Measurements from ENCODE around the gene TIMP3. TPM values are rescaled to one million over a fixed set of nuclear protein-coding genes. Genes with fewer than 3 reads are reported as not detected.
A peak's percentile ranks its signal among the peaks of the same experiment; 100 is the strongest.
"Not testable (repeated sequence)": the region's sequence is repeated elsewhere in the genome, so short reads cannot be mapped to it uniquely, and the experiment has no call there.

Gene TIMP3
- polyA plus RNA-seq (ENCODE audit: insufficient read length in 3 of 3) = 100 to 1,000 TPM; 106 to 130 (median 121) TPM
- long read RNA-seq, donor 1, full-length matches to known transcripts = 44 of 69 reads
- long read RNA-seq, donor 1, partial matches to known transcripts = 25 of 69 reads
- long read RNA-seq, donor 1, other reads (novel, unspliced or antisense) = 0 of 69 reads
- long read RNA-seq, donor 2, full-length matches to known transcripts = 55 of 55 reads
- long read RNA-seq, donor 2, partial matches to known transcripts = 0 of 55 reads
- long read RNA-seq, donor 2, other reads (novel, unspliced or antisense) = 0 of 55 reads
- long read RNA-seq, donor 3, full-length matches to known transcripts = 45 of 45 reads
- long read RNA-seq, donor 3, partial matches to known transcripts = 0 of 45 reads
- long read RNA-seq, donor 3, other reads (novel, unspliced or antisense) = 0 of 45 reads
- long read RNA-seq, donor 4, full-length matches to known transcripts = 28 of 28 reads
- long read RNA-seq, donor 4, partial matches to known transcripts = 0 of 28 reads
- long read RNA-seq, donor 4, other reads (novel, unspliced or antisense) = 0 of 28 reads
- long read RNA-seq, donor 5, full-length matches to known transcripts = 16 of 16 reads
- long read RNA-seq, donor 5, partial matches to known transcripts = 0 of 16 reads
- long read RNA-seq, donor 5, other reads (novel, unspliced or antisense) = 0 of 16 reads
- long read RNA-seq, donor 6, full-length matches to known transcripts = 31 of 31 reads
- long read RNA-seq, donor 6, partial matches to known transcripts = 0 of 31 reads
- long read RNA-seq, donor 6, other reads (novel, unspliced or antisense) = 0 of 31 reads
- long read RNA-seq, donor 7, full-length matches to known transcripts = 89 of 118 reads
- long read RNA-seq, donor 7, partial matches to known transcripts = 29 of 118 reads
- long read RNA-seq, donor 7, other reads (novel, unspliced or antisense) = 0 of 118 reads
- long read RNA-seq, donor 8, full-length matches to known transcripts = 77 of 98 reads
- long read RNA-seq, donor 8, partial matches to known transcripts = 21 of 98 reads
- long read RNA-seq, donor 8, other reads (novel, unspliced or antisense) = 0 of 98 reads
- long read RNA-seq, donor 9, full-length matches to known transcripts = 59 of 59 reads
- long read RNA-seq, donor 9, partial matches to known transcripts = 0 of 59 reads
- long read RNA-seq, donor 9, other reads (novel, unspliced or antisense) = 0 of 59 reads
- long read RNA-seq, donor 10, full-length matches to known transcripts = 53 of 82 reads
- long read RNA-seq, donor 10, partial matches to known transcripts = 29 of 82 reads
- long read RNA-seq, donor 10, other reads (novel, unspliced or antisense) = 0 of 82 reads
- long read RNA-seq, donor 11, full-length matches to known transcripts = 50 of 55 reads
- long read RNA-seq, donor 11, partial matches to known transcripts = 5 of 55 reads
- long read RNA-seq, donor 11, other reads (novel, unspliced or antisense) = 0 of 55 reads
- long read RNA-seq, donor 12, full-length matches to known transcripts = 54 of 54 reads
- long read RNA-seq, donor 12, partial matches to known transcripts = 0 of 54 reads
- long read RNA-seq, donor 12, other reads (novel, unspliced or antisense) = 0 of 54 reads
- long read RNA-seq, donor 13, full-length matches to known transcripts = 26 of 118 reads
- long read RNA-seq, donor 13, partial matches to known transcripts = 92 of 118 reads
- long read RNA-seq, donor 13, other reads (novel, unspliced or antisense) = 0 of 118 reads
- long read RNA-seq, donor 14, full-length matches to known transcripts = 96 of 115 reads
- long read RNA-seq, donor 14, partial matches to known transcripts = 19 of 115 reads
- long read RNA-seq, donor 14, other reads (novel, unspliced or antisense) = 0 of 115 reads
- long read RNA-seq, donor 15, full-length matches to known transcripts = 57 of 302 reads
- long read RNA-seq, donor 15, partial matches to known transcripts = 245 of 302 reads
- long read RNA-seq, donor 15, other reads (novel, unspliced or antisense) = 0 of 302 reads
- long read RNA-seq, donor 16, full-length matches to known transcripts = 41 of 55 reads
- long read RNA-seq, donor 16, partial matches to known transcripts = 14 of 55 reads
- long read RNA-seq, donor 16, other reads (novel, unspliced or antisense) = 0 of 55 reads

DNA sequence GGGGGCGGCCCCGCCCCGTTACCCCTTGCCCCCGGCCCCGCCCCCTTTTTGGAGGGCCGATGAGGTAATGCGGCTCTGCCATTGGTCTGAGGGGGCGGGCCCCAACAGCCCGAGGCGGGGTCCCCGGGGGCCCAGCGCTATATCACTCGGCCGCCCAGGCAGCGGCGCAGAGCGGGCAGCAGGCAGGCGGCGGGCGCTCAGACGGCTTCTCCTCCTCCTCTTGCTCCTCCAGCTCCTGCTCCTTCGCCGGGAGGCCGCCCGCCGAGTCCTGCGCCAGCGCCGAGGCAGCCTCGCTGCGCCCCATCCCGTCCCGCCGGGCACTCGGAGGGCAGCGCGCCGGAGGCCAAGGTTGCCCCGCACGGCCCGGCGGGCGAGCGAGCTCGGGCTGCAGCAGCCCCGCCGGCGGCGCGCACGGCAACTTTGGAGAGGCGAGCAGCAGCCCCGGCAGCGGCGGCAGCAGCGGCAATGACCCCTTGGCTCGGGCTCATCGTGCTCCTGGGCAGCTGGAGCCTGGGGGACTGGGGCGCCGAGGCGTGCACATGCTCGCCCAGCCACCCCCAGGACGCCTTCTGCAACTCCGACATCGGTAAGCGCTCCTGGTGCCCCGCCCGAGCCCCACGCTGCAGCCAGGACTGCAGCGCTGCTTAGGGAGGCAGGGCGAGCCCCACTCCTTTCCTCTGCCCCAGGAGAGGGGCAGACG is at the start of gene TIMP3:
Gene TIMP3 (plus strand): TSS at position 169 of the 700 bp plus-strand sequence. CDS start 297 bp downstream, at position 466.
- DNase-seq = peak; percentile 84

DNA sequence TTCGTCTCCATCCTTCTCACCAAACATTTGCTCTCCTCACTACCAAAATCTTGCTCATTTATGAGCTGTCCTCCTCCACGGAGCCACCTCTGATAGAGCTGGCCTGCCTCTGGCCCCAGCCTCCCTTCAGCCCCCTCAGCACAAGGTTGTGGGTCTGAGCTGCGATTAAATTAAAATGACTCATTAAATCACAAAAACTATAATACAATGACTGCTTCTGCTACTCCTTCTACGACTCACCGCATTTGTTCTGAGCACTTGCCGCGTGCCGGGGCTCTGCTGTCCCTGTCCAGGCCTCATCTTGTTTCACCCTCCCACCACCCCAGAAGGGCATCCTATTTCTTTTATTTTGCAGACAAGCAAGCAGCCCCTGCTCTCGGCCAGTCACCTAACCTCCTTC is 49.2 kb upstream of the TIMP3 start:
- no peak for DNase-seq

DNA sequence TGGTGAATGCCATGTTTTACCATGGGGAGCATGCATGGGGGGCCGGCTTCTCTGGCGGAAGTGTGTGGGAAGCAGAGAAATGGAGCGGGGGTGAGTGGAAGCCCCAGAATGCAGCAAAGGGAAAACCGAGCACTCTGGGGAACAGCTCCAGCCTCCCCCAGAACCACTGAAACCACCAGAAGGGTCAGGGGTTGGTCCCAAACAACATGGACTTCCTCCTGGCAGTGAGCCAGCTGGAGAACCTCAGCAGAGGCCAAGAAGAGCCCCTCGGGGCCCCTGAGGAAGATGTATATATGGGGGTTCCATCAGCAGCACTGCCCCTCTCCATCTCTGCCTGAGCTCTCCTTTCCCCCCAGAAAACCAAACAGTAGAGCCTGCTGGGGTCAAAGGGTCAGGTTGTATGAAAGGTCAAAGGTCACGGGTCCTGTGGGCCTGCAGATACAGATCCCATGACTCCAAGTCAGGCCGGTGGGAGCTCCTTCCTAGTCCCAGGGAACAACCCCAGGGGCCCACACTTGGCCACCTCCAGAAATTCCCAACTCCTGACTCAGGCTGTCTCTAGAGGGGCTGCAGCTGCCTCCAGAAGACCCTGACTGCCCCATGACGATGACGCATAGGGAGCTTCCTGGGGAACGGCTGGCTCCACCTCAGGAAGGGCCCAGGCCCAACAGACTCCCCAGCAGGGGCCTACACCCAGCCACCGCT is 48.5 kb upstream of the TIMP3 start:
- no peak for DNase-seq

DNA sequence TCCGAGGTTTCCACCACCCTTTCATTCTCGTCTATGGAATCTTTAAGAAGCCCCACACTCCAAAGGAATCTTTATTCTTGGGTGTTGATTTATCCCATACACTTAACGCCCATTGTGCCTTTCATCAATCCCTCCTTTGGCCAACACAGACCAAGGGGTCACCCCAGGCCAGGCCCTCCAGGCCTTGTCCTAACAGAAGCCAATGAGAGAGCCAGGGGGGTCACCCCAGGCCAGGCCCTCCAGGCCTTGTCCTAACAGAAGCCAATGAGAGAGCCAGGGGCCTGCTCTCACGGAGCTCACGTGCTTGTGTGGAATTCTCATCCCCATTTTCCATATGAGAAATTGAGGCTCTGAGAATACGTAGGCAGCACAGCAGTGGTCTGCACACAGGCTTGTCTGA is 47.9 kb upstream of the TIMP3 start:
- no peak for DNase-seq

DNA sequence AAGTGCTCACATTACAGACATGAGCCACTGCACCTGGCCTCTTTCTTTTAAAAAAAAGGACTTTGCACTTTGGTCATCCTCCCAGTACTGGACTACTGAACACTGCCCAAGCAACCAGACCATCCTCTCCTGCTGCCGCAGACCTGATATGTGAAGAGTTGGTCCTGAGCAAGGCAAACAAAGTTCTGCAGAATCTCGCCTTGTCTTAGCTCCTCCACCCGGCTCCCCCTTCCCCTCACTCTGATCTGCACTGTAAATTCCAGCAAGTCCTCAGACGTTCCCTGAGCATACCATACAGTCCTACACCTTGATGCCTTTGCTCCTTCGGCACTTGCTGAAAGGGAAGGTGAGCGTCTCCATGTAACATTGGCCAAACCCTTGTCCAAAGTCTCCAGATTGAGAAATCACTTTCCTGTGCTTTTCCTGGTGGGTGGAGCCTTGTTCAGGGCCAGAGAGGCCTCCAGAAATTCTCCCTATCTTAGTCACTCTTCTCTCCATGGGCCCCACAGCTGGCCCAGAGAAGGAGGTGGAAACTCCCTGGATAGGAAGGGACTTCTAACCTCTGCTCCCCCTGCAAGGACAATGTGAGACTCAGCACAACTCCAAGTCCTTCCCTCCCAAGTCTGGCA is 47.0 kb upstream of the TIMP3 start:
- no peak for DNase-seq

DNA sequence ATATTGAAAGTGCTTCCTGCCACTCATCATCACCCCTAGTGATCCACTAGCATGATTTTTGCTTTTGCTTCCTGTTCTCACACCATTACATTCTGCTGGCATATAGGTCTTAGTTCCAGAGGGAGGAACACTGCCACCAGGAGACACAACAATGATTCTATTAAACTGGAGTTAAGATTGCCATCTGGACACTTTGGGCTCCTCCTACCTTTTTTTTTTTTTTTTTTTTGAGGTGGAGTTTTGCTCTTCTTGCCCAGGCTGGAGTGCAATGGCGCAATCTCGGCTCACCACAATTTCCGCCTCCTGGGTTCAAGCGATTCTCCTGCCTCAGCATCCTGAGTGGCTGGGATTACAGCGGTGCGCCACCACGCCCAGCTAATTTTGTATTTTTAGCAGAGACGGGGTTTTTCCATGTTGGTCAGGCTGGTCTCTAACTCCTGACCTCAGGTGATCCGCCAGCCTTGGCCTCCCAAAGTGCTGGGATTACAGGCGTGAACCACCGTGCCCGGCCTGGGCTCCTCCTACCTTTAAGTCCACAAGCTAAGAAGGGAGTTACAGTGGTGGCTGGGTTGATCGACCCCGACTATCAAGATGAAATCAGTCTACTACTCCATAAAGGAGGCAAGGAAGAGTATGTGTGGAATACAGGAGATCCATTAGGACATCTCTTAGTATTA is 44.3 kb upstream of the TIMP3 start:
- not testable (repeated sequence) for DNase-seq

DNA sequence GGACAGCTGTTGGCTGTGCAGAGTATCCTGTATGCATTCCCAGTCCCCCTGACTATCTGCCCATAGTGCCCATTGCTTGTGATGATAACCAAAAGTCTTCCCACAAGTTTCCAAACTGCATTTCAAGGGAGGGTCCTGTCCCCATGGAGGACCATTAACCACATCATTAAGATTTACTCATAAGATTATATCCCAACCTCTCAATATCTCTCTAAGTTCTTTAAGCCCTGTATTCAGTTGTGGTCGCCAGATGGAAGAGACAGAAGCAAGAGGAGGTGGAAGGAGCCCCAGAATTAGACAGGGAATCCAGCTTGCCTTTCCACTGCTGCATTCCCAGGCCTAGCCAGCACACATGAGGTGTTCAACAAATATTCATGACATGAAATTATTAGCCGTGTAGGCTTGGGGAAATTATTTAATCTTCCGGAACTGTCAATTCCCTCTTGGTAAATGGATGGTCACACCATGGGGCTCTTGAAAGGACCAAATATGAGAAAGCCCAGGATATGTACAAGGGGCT is 42.6 kb upstream of the TIMP3 start:
- DNase-seq = no peak

DNA sequence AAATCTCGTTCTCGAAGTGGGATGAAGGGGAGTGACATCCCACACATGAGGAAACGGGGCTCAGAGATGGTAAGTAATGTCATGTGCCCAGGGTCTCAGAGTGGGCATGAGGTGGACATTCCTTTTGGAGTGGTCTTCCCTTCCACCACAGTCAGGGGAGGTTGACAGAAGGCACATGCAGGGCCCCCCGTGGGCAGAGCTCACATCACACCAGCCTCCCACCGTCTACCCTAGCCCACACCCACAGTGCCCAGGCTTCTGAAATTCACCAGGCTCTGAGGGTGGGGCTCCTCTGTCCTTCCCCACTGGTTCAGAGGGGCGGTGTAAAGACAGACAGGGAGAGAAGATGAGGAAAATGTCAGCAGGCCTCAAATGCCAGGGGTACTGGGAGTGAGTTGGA is 41.1 kb upstream of the TIMP3 start:
- DNase-seq = no peak

DNA sequence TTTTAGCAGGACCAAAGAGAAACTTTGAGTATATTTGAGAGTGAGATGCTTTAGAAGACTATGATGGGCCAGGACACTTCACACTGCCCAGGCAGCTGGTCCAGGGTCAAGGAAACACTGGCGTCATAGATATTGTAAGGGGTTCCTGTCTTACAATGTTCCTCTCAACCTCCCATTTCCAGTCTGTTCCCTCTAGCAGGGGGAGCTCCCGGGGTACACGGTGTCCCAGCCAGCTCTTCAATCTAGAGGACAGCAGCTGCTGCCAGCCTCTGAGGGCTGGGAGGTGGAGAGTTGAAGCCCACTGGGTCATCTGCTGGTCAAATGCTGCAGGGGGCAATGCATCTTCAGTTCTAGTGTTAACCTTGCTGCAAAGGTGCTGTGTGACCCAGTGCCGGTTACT is 40.7 kb upstream of the TIMP3 start:
- no peak for DNase-seq

DNA sequence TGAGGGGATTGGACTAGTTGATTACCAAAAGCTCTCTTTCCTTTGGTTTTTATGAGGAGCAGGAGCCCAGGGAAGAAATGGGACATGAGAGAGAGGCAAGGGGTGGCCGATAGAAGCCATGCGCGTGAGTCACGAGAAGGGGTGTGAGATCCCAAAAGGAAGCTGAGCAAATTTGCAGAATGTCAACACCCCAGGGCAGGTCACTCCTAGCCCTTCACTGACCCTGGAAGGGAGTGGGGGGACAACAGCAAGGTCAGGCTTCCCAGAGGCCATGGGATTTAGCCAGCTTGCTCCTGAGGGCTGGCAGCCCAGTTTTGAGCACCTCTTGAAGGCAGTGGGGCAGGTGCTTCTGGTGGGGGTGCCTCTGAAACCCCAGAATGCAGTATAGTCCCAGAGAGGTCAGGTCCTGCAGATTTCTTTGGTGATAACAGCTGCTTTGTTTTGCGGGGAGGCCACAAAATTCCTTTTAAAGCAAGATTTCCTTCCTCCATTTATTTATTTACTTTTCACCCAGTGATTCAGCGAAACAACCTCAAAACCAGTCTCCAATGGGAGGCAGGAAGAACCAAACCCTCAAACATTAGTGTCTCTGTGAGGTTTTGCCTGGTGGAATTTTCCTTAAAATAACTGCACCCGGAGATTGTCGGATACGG is 40.1 kb upstream of the TIMP3 start:
- no peak for DNase-seq

DNA sequence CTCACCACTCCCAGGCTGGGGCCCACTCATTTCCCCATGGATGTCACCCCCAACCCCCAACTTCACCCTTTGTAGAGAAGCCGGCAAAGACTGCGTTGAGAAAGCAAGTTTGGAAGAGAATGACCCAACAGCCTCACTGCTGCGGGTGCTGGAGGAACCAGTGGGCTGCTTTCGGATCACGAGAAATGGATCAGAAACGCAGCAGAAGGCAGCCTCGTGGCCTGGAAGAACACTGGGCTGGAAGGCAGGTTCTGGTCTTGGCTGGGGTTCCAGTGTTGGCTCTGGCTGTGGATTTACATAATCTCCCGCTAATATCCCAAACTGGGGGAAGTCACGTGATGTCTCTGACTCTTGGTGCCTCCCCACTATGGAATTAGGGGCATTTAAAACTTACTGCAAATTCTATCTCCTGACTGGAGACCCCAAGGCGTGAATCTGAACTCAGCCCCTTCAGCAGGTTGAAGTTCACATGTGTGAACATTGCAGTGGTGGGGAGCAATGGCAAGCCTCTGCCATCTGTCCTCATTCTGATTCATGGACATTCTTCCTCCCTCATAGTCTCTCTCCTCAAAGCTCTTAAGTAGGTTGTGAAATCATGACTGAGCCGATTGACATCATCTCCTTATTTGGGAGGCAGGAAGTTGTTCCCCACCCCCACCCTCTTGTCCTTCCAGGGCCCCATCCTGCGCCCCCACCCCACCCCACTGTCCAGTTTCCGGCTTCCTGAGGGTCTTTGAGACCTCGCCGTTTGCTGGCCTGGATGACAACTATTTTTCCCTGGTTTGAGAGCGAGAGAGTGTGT is 37.0 kb upstream of the TIMP3 start:
- peak; percentile 58 for DNase-seq

DNA sequence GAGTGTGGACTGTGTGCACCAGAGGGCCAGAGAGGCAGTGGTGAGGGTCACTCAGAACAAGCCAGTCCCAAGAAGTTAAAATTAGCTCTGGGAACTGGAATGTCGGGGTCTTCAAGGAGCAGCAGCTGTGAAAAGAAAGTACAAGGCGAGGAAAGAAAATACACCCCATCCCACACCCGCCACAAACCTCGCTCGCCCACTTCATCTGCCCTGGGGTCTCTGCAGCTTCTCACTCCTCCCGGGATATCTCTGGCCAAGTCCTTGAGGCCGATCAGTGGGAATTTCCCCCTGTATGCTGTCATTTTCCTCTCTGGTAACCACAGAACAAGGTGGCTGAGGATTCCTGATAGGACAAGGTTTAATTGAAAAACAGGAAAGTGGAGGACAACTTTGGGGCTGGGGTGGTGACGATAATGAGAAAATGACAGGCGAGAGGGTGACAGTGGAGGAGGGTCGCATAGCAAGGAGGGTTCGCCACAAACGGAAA is 36.3 kb upstream of the TIMP3 start:
- DNase-seq = no peak

DNA sequence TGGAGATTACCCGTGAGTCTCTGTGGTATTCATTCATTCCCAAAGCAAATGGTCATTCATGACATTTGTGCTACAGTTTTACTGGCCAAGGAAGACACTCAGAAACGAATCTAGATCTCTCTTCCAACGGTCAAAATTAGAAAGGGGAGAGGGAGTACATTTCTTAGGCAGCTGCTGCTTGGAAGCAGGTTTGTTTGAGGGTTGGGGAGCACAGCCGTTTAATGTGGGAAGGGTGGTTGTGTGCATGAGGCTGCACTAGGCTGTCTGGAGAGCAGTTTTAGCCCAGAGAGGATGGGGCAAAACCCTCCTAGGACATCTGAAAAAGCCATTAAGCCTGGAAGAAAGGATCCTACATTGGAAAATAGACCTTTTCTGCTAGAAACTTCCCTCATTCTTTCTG is 29.7 kb upstream of the TIMP3 start:
- no peak for DNase-seq

DNA sequence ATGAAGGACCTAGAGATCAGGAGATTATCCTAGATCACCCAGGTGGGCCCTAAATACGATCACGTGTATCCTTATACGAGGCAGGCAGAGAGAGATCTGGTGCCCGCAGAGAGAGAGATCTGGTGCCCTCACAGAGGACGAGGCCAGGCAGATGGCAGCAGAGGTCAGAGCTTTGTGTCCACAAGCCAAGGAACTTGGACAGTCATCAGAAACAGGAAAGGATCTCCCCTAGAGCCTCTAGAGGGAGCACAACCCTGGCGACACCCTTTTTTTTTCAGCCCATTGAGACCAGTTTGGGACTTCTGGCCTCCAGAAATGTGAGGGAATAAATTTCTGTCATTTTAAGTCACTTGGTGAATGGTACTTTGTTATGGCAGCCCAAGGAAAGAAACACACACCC is 25.5 kb upstream of the TIMP3 start:
- no peak for DNase-seq

DNA sequence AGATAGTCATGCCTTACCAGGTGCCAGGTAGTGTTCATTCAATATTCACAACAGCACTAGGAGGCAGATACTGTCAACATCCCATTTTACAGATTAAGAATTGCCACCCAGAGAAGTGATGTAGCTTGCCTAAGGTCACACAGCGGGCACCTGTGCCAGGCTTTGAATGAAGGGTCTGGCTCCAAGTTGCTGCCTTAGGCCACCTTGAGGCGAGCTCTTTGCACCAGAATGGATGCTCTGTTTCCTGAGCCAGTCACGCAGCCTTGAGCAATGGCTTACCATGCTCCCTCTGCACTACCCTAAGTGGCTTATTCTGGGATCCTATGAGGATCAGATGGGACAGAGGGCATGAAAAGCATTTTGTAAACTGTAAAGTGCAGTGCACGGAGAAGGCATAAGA is 25.1 kb upstream of the TIMP3 start:
- no peak for DNase-seq

DNA sequence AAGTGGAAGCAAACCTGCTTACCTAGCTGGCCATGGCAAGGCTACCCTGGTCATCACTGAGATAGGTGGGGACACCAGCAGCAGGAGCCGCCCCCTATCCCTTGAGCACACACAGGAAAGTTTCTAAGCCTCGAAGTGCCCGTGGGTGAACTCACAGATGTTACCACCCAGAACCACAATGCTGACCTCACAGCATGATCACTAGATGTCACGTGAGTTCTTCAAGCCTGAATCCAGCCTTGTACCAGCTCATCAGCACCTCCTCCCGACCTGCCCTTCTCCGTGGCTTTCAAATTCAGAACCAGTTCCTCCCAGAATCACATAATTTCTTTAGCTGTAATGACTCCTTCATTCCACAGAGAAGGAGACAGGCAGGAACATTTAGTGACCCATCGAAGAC is 24.7 kb upstream of the TIMP3 start:
- DNase-seq = no peak
